ENCODE results near the gene MIPOL1.

DNA sequence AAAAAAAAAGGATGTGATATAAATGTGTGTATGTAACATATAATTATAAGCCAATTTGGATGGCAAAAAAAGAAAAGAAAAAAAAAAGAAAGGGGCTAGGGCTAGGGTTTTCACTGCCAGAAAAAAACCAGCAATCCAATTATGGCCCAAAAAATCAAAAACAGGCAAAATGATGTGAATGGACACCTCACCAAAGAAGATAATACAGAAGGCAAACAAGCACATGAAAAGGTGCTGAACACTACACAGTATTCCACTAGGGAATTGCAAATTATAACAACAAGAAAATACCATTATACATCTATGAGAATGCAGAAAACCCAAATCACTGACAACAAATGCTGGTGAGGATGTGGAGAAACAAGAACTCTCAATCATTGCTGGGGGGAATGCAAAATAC lies 12.1 kb upstream of the MIPOL1 start:
- TF ChIP-seq, protein P1, sequence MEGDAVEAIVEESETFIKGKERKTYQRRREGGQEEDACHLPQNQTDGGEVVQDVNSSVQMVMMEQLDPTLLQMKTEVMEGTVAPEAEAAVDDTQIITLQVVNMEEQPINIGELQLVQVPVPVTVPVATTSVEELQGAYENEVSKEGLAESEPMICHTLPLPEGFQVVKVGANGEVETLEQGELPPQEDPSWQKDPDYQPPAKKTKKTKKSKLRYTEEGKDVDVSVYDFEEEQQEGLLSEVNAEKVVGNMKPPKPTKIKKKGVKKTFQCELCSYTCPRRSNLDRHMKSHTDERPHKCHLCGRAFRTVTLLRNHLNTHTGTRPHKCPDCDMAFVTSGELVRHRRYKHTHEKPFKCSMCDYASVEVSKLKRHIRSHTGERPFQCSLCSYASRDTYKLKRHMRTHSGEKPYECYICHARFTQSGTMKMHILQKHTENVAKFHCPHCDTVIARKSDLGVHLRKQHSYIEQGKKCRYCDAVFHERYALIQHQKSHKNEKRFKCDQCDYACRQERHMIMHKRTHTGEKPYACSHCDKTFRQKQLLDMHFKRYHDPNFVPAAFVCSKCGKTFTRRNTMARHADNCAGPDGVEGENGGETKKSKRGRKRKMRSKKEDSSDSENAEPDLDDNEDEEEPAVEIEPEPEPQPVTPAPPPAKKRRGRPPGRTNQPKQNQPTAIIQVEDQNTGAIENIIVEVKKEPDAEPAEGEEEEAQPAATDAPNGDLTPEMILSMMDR (IDR thresholded peaks at IDR 0.05), result no peak
- no peak for TF ChIP-seq POLR2A (IDR thresholded peaks at IDR 0.05)
